GM12878 (cell line): ENCODE measurements around the gene ADAMTSL4.
"Not testable (repeated sequence)": the region's sequence is repeated elsewhere in the genome, so short reads cannot be mapped to it uniquely, and the experiment has no call there.

Source experiments
- HDAC6 ChIP-seq: fragments of 200-600 bp; sonication (generic); IDR thresholded peaks from one replicate; pipeline ENCODE4 v1.8.0; 2017; ENCODE audit warnings: antibody characterized with exemption; ENCODE audit not compliant: unreplicated experiment
- JUND ChIP-seq: IDR thresholded peaks from 2 replicates; pipeline ENCODE4 v1.6.1; 2012; ENCODE audit warnings: low read depth, mild to moderate bottlenecking, low read length, improper control_type of control experiment, moderate library complexity
- NR2C2 ChIP-seq: IDR thresholded peaks from 2 replicates; pipeline ENCODE4 v1.6.1; 2011; ENCODE audit warnings: borderline replicate concordance, low read depth; ENCODE audit not compliant: control insufficient read depth, insufficient read length
- POLR2A ChIP-seq: IDR thresholded peaks from 2 replicates; pipeline ENCODE4 v1.6.1; 2011; ENCODE audit warnings: low read depth, mild to moderate bottlenecking, low read length
- POLR2AphosphoS5 ChIP-seq: IDR thresholded peaks from 2 replicates; pipeline ENCODE4 v1.6.1; 2011; ENCODE audit warnings: mild to moderate bottlenecking, low read length, inconsistent platforms
- TCF12 ChIP-seq: IDR thresholded peaks from 2 replicates; pipeline ENCODE4 v1.6.1; 2011; ENCODE audit warnings: low read depth, mild to moderate bottlenecking, low read length
- ZBTB11 ChIP-seq: fragments of 450-650 bp; formaldehyde crosslinking; IDR thresholded peaks from 2 replicates; pipeline ENCODE4 v1.5.0; 2022; ENCODE audit warnings: mild to moderate bottlenecking, missing genetic modification characterization
- TF ChIP-seq, protein P1 (sequence below), 3 experiments: IDR thresholded peaks in 2 of 3; conservative IDR thresholded peaks in 1 of 3; 2 replicates each; pipeline ENCODE4 v1.5.1; 2011; ENCODE audit warnings: low read depth in 3 of 3, low read length in 3 of 3, mild to moderate bottlenecking in 3 of 3, control low read depth in 2 of 3, moderate library complexity in 2 of 3, inconsistent platforms in 1 of 3, mixed read lengths in 1 of 3; ENCODE audit not compliant: control insufficient read depth in 2 of 3, insufficient read depth in 1 of 3; ENCODE audit errors: extremely low read depth in 1 of 3

GRCh38 chr1:150602372-150602771, 53.2 kb downstream of the ADAMTSL4 start:
- not testable (repeated sequence) for TF ChIP-seq TCF12; POLR2A; ZBTB11 (CRISPR knock-in tag); JUND; NR2C2; HDAC6; POLR2AphosphoS5
- TF ChIP-seq, protein P1, sequence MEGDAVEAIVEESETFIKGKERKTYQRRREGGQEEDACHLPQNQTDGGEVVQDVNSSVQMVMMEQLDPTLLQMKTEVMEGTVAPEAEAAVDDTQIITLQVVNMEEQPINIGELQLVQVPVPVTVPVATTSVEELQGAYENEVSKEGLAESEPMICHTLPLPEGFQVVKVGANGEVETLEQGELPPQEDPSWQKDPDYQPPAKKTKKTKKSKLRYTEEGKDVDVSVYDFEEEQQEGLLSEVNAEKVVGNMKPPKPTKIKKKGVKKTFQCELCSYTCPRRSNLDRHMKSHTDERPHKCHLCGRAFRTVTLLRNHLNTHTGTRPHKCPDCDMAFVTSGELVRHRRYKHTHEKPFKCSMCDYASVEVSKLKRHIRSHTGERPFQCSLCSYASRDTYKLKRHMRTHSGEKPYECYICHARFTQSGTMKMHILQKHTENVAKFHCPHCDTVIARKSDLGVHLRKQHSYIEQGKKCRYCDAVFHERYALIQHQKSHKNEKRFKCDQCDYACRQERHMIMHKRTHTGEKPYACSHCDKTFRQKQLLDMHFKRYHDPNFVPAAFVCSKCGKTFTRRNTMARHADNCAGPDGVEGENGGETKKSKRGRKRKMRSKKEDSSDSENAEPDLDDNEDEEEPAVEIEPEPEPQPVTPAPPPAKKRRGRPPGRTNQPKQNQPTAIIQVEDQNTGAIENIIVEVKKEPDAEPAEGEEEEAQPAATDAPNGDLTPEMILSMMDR (IDR thresholded peaks at IDR 0.05 in 2 of 3, conservative IDR thresholded peaks at IDR 0.05 in 1 of 3; ENCODE audit: control insufficient read depth in 2 of 3, extremely low read depth in 1 of 3, insufficient read depth in 1 of 3, low read depth in 3 of 3, low read length in 3 of 3): not testable (repeated sequence)
